Astrocyte (in vitro differentiated cells and primary cell): ENCODE data around the gene MEP1A. TPM values are rescaled to one million over a fixed set of nuclear protein-coding genes. Genes with fewer than 3 reads are reported as not detected.
A peak's percentile ranks its signal among the peaks of the same experiment; 100 is the strongest.

Experiments
- DNase-seq: peaks from one replicate; pipeline ENCODE4 v3.0.0-alpha.2; 2010; ENCODE audit warnings: low read depth
- FAIRE-seq: peaks from 2 replicates; lab custom pipeline; 2011; peaks lifted over from hg19 to GRCh38; lab: Jason Lieb, UNC
- H2AFZ ChIP-seq: 2 replicates; pipeline ENCODE4 v1.6.0; 2012; ENCODE audit warnings: low read depth, low read length, inconsistent platforms
- H3K27ac ChIP-seq: 2 replicates; pipeline ENCODE4 v1.5.1; 2011; ENCODE audit warnings: low read depth, low read length, inconsistent platforms
- H3K27me3 ChIP-seq: 2 replicates; pipeline ENCODE4 v1.6.0; 2011; ENCODE audit warnings: low read length, inconsistent platforms; ENCODE audit not compliant: insufficient read depth
- H3K36me3 ChIP-seq: 2 replicates; pipeline ENCODE4 v1.5.1; 2011; ENCODE audit warnings: low read length, inconsistent platforms; ENCODE audit not compliant: insufficient read depth
- H3K4me1 ChIP-seq: 2 replicates; pipeline ENCODE4 v1.5.1; 2011; ENCODE audit warnings: low read length, inconsistent platforms; ENCODE audit not compliant: insufficient read depth
- H3K4me2 ChIP-seq: 2 replicates; pipeline ENCODE4 v1.6.0; 2012; ENCODE audit warnings: low read length, inconsistent platforms
- H3K4me3 ChIP-seq: 2 replicates; pipeline ENCODE4 v1.5.1; 2011; ENCODE audit warnings: low read depth, mild to moderate bottlenecking, low read length, inconsistent platforms; ENCODE audit not compliant: insufficient read depth
- H3K79me2 ChIP-seq: 2 replicates; pipeline ENCODE4 v1.6.0; 2012; ENCODE audit warnings: mild to moderate bottlenecking, low read length, inconsistent platforms; ENCODE audit not compliant: insufficient read depth
- H3K9ac ChIP-seq: 2 replicates; pipeline ENCODE4 v1.6.0; 2012; ENCODE audit warnings: mild to moderate bottlenecking, low read length, inconsistent platforms
- H3K9me3 ChIP-seq: 2 replicates; pipeline ENCODE4 v1.5.1; 2012; ENCODE audit warnings: low read depth, mild to moderate bottlenecking, low read length, inconsistent platforms; ENCODE audit not compliant: insufficient read depth
- H4K20me1 ChIP-seq: 2 replicates; pipeline ENCODE4 v1.6.0; 2012; ENCODE audit warnings: low read length, inconsistent platforms; ENCODE audit not compliant: insufficient read depth
- H3K27ac Mint-ChIP-seq: one replicate; pipeline ENCODE4 v1.8.0; 2021; ENCODE audit warnings: mild to moderate bottlenecking, mixed read lengths; ENCODE audit not compliant: unreplicated experiment
- H3K27me3 Mint-ChIP-seq: one replicate; pipeline ENCODE4 v1.8.0; 2021; ENCODE audit warnings: low read depth, mixed read lengths; ENCODE audit not compliant: unreplicated experiment
- H3K36me3 Mint-ChIP-seq: one replicate; pipeline ENCODE4 v1.8.0; 2021; ENCODE audit warnings: low read depth, mixed read lengths; ENCODE audit not compliant: unreplicated experiment
- H3K4me1 Mint-ChIP-seq: one replicate; pipeline ENCODE4 v1.8.0; 2021; ENCODE audit warnings: low read depth, mixed read lengths; ENCODE audit not compliant: unreplicated experiment
- H3K4me3 Mint-ChIP-seq: one replicate; pipeline ENCODE4 v1.8.0; 2021; ENCODE audit warnings: mild to moderate bottlenecking, moderate library complexity, mixed read lengths; ENCODE audit not compliant: unreplicated experiment
- H3K9me3 Mint-ChIP-seq: one replicate; pipeline ENCODE4 v1.8.0; 2021; ENCODE audit warnings: mild to moderate bottlenecking, mixed read lengths; ENCODE audit not compliant: unreplicated experiment
- EZH2 ChIP-seq: IDR thresholded peaks from 2 replicates; pipeline ENCODE4 v1.6.1; 2012; ENCODE audit warnings: mild to moderate bottlenecking, low read length, inconsistent platforms; ENCODE audit not compliant: insufficient read depth
- total RNA-seq: library from RNA; stranded (reverse); gene quantifications from 2 replicates; pipeline ENCODE4 v1.2.1, GENCODE V29; 2021
- TF ChIP-seq, protein P1 (sequence below): IDR thresholded peaks from 2 replicates; pipeline ENCODE4 v1.5.1; 2011; ENCODE audit warnings: low read depth, mild to moderate bottlenecking, inconsistent platforms, low read length, moderate library complexity; ENCODE audit not compliant: insufficient read depth

Gene MEP1A
- total RNA-seq, 1 donor from 2014 or later: not detected

DNA sequence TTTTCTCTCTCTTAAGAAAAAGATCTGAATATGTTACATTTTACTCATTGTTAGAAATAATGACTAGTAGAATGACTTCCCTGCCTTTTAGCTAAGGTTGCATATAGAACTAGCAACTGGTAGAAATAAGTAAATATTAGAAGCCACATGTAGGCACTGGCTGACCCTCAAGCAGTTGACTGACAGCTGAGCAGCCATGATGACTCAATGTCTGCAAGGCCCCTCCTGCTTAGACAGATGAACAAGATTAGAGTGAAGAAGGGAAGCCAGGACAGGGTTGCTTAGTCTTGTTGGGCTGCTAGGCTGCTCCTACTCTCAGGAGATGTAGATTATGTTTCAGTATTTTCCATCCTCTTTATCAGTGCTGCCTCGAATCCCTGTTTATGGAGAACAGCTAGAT, 6.5 kb downstream of the MEP1A start:
- H3K9ac ChIP-seq: no peak overlapping the region
- H3K27ac ChIP-seq: no peak overlapping the region
- TF ChIP-seq, protein P1, sequence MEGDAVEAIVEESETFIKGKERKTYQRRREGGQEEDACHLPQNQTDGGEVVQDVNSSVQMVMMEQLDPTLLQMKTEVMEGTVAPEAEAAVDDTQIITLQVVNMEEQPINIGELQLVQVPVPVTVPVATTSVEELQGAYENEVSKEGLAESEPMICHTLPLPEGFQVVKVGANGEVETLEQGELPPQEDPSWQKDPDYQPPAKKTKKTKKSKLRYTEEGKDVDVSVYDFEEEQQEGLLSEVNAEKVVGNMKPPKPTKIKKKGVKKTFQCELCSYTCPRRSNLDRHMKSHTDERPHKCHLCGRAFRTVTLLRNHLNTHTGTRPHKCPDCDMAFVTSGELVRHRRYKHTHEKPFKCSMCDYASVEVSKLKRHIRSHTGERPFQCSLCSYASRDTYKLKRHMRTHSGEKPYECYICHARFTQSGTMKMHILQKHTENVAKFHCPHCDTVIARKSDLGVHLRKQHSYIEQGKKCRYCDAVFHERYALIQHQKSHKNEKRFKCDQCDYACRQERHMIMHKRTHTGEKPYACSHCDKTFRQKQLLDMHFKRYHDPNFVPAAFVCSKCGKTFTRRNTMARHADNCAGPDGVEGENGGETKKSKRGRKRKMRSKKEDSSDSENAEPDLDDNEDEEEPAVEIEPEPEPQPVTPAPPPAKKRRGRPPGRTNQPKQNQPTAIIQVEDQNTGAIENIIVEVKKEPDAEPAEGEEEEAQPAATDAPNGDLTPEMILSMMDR: no peak
- TF ChIP-seq EZH2: no peak
- no peak overlapping the region for H2AFZ ChIP-seq
- no peaks in the 10 kb centered on the region for H3K79me2 ChIP-seq
- peaks cover 3% of the 10 kb centered on the region for H3K27me3 ChIP-seq
- FAIRE-seq (no peak), DNase-seq (no peak)
- Mint-ChIP-seq H3K36me3 (no peaks in the 10 kb centered on the region), H3K4me3 (no peak overlapping the region), H3K27me3 (no peaks in the 10 kb centered on the region), H3K4me1 (peaks cover 22% of the 10 kb centered on the region), H3K9me3 (no peaks in the 10 kb centered on the region), H3K27ac (peak overlapping the region; percentile 53)
- no peaks in the 10 kb centered on the region for H4K20me1 ChIP-seq
- no peak overlapping the region for H3K4me2 ChIP-seq
- H3K4me1 ChIP-seq: no peaks in the 10 kb centered on the region
- no peaks in the 10 kb centered on the region for H3K9me3 ChIP-seq
- no peaks in the 10 kb centered on the region for H3K36me3 ChIP-seq
- H3K4me3 ChIP-seq: no peak overlapping the region

DNA sequence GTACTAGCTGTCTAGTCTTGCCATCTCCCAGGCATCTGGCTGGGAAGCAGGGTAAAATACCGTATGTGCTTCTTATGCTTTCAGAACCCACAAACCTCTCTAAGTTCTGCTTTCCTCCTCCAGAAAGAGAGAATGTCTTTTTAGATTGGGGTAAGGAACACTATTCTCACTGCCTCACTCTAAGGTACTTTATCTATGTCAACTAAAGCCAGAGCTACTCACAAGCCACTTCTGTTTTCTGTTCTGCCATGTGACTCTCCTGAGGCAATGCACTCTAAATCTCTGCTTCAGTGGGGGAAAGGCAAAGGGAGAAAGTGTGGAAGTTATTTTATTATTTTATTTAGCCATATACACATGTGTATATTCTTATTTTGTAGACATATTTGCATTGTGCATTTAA, 15.6 kb downstream of the MEP1A start:
- Mint-ChIP-seq H3K27ac (no peak overlapping the region), H3K27me3 (peaks cover 3% of the 10 kb centered on the region), H3K4me3 (no peak overlapping the region), H3K9me3 (no peaks in the 10 kb centered on the region), H3K36me3 (no peaks in the 10 kb centered on the region), H3K4me1 (no peaks in the 10 kb centered on the region)
- H4K20me1 ChIP-seq: no peaks in the 10 kb centered on the region
- H3K27me3 ChIP-seq: peaks cover 3% of the 10 kb centered on the region
- H3K9ac ChIP-seq: no peak overlapping the region
- no peak overlapping the region for H2AFZ ChIP-seq
- no peaks in the 10 kb centered on the region for H3K79me2 ChIP-seq
- no peaks in the 10 kb centered on the region for H3K9me3 ChIP-seq
- TF ChIP-seq, protein P1: no peak
- TF ChIP-seq EZH2: no peak
- H3K4me2 ChIP-seq: no peak overlapping the region
- H3K4me3 ChIP-seq: no peak overlapping the region
- H3K4me1 ChIP-seq: no peaks in the 10 kb centered on the region
- H3K27ac ChIP-seq: no peak overlapping the region
- DNase-seq: no peak
- no peaks in the 10 kb centered on the region for H3K36me3 ChIP-seq
- FAIRE-seq: no peak

DNA sequence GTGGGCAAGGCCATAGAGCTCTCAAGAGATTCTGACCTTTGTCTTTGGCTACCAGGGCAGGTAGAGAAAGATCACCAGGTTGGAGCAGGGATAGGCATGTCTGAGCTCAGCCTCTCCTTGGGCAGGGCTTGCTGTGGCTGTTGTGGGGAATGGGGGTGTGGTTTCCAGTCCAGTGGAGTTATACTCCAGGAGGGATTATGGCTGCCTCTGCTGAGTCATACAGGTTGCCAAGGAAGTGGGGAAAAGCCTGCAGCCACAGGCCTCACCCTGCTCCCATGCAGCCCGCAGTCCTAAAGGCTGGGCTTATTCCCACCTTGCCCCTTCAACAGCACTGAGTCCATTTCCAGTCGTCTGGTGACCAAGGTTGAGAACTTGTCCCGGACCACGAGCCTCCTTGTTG, 21.9 kb downstream of the MEP1A start:
- no peaks in the 10 kb centered on the region for H3K36me3 ChIP-seq
- peaks cover 3% of the 10 kb centered on the region for H3K27me3 ChIP-seq
- no peak overlapping the region for H3K4me2 ChIP-seq
- Mint-ChIP-seq H3K4me3 (no peak overlapping the region), H3K36me3 (no peaks in the 10 kb centered on the region), H3K27me3 (no peaks in the 10 kb centered on the region), H3K27ac (no peak overlapping the region), H3K9me3 (no peaks in the 10 kb centered on the region), H3K4me1 (peaks cover 11% of the 10 kb centered on the region)
- H3K9ac ChIP-seq: no peak overlapping the region
- no peaks in the 10 kb centered on the region for H3K79me2 ChIP-seq
- FAIRE-seq (no peak), DNase-seq (no peak)
- no peak overlapping the region for H2AFZ ChIP-seq
- no peaks in the 10 kb centered on the region for H4K20me1 ChIP-seq
- TF ChIP-seq, protein P1: no peak
- no peak for TF ChIP-seq EZH2
- no peaks in the 10 kb centered on the region for H3K4me1 ChIP-seq
- H3K27ac ChIP-seq: no peak overlapping the region
- H3K4me3 ChIP-seq: no peak overlapping the region
- H3K9me3 ChIP-seq: no peaks in the 10 kb centered on the region
